HCT116 (cell line): Measurements from ENCODE around the gene ATG16L2. TPM values are rescaled to one million over a fixed set of nuclear protein-coding genes. Genes with fewer than 3 reads are reported as not detected.

Experiments used
- ATAC-seq: fragments of 200-7000 bp; cut with Tn5 transposase; 2 replicates; pipeline ENCODE4 v1.9.1; 2020; ENCODE audit warnings: mild to moderate bottlenecking, moderate library complexity
- BruUV-seq: library from RNA; stranded (reverse); fragments of 400-500 nt; replicated peaks from 2 replicates; lab custom pipeline; 2021; lab: Mats Ljungman, UMichigan
- CTCF ChIA-PET: fragments of 300-600 bp; sonication (Branson Sonifier 250); formaldehyde crosslinking; loops from one replicate; lab custom pipeline; 2021; ENCODE audit warnings: antibody characterized with exemption; lab: Charles Lee
- POLR2A ChIA-PET: fragments of 300-600, 350-600 bp; sonication (Branson Sonifier 250); formaldehyde crosslinking; loops from one replicate; lab custom pipeline; 2021; ENCODE audit warnings: antibody characterized with exemption; lab: Charles Lee
- RAD21 ChIA-PET, 2 experiments: fragments of 300-600 bp; sonication (Branson Sonifier 250); formaldehyde crosslinking; loops; one replicate each; lab custom pipeline; 2023; ENCODE audit warnings: low total read pairs in 2 of 2; ENCODE audit not compliant: uncharacterized antibody in 2 of 2, unreplicated experiment in 2 of 2, low non-redundant PET in 1 of 2; lab: Charles Lee
- DNase-seq: peaks from one replicate; pipeline ENCODE4 v3.0.0-alpha.2; 2010; ENCODE audit warnings: low read depth, low spot score
- H2AFZ ChIP-seq: fragments of 200-600 bp; shearing (Covaris generic), sonication (generic); 2 replicates; pipeline ENCODE4 v1.6.1; 2017; ENCODE audit warnings: low read depth, mixed run types, mixed read lengths, antibody characterized with exemption, low read length; ENCODE audit not compliant: poor library complexity, severe bottlenecking
- H3K27ac ChIP-seq: 2 replicates; pipeline ENCODE4 v1.5.1; 2012; ENCODE audit warnings: low read depth, low read length
- H3K27me3 ChIP-seq: fragments of 200-600 bp; sonication (generic); 2 replicates; pipeline ENCODE4 v1.6.1; 2016; ENCODE audit warnings: mixed run types, low read length, mixed read lengths; ENCODE audit not compliant: insufficient read depth
- H3K36me3 ChIP-seq, 2 experiments: fragments of 200-500 bp in 1 of 2; fragments of 200-600 bp in 1 of 2; sonication (Bioruptor generic) in 1 of 2; sonication (generic) in 1 of 2; 2 replicates each; pipeline versions ENCODE4 v1.5.1 to v1.6.1; 2014 to 2016; ENCODE audit warnings: low read length in 2 of 2, inconsistent platforms in 1 of 2, mixed read lengths in 1 of 2, mixed run types in 1 of 2; ENCODE audit not compliant: insufficient read depth in 2 of 2, control insufficient read depth in 1 of 2
- H3K4me1 ChIP-seq, 2 experiments: fragments of 200-600 bp in 1 of 2; sonication (generic) in 1 of 2; 2 replicates each; pipeline versions ENCODE4 v1.5.1 to v1.6.1; 2012 to 2017; ENCODE audit warnings: low read length in 2 of 2, inconsistent platforms in 1 of 2, mild to moderate bottlenecking in 1 of 2, mixed read lengths in 1 of 2, mixed run types in 1 of 2, moderate library complexity in 1 of 2; ENCODE audit not compliant: insufficient read depth in 2 of 2, control insufficient read depth in 1 of 2
- H3K4me2 ChIP-seq: fragments of 200-600 bp; sonication (generic); 2 replicates; pipeline ENCODE4 v1.6.1; 2017; ENCODE audit warnings: mixed run types, low read length, mixed read lengths
- H3K4me3 ChIP-seq, 2 experiments: fragments of 200-600 bp in 1 of 2; sonication (generic) in 1 of 2; replicated peaks in 1 of 2; 2 replicates each; pipeline ENCODE4 v1.5.1; 2011 to 2016; ENCODE audit warnings: low read length in 2 of 2, control low read depth in 1 of 2, low read depth in 1 of 2, mild to moderate bottlenecking in 1 of 2, mixed read lengths in 1 of 2, mixed run types in 1 of 2
- H3K79me2 ChIP-seq: fragments of 200-600 bp; sonication (generic); 2 replicates; pipeline ENCODE4 v1.6.1; 2017; ENCODE audit warnings: mild to moderate bottlenecking, mixed run types, low read length, moderate library complexity, mixed read lengths; ENCODE audit not compliant: insufficient read depth
- H3K9ac ChIP-seq: fragments of 200-600 bp; sonication (generic); 2 replicates; pipeline ENCODE4 v1.6.1; 2016; ENCODE audit warnings: low read length, mixed read lengths
- H3K9me2 ChIP-seq: fragments of 200-600 bp; sonication (generic), shearing (Covaris generic); 2 replicates; pipeline ENCODE4 v1.6.1; 2017; ENCODE audit warnings: mixed run types, mild to moderate bottlenecking, moderate library complexity; ENCODE audit not compliant: insufficient read depth
- H3K9me3 ChIP-seq, 2 experiments: fragments of 200-500 bp in 1 of 2; fragments of 200-600 bp in 1 of 2; sonication (Bioruptor generic) in 1 of 2; sonication (generic) in 1 of 2; 2 replicates each; pipeline ENCODE4 v1.6.1; 2014 to 2017; ENCODE audit warnings: low read length in 2 of 2, mixed read lengths in 2 of 2, inconsistent platforms in 1 of 2, low read depth in 1 of 2, mild to moderate bottlenecking in 1 of 2, mixed run types in 1 of 2, moderate library complexity in 1 of 2; ENCODE audit not compliant: control insufficient read depth in 1 of 2, insufficient read depth in 1 of 2
- H4K20me1 ChIP-seq: fragments of 200-600 bp; sonication (generic), shearing (Covaris generic); 2 replicates; pipeline ENCODE4 v1.6.1; 2017; ENCODE audit warnings: mixed run types, mild to moderate bottlenecking, moderate library complexity; ENCODE audit not compliant: insufficient read depth
- CBX3 ChIP-seq: IDR thresholded peaks from 2 replicates; pipeline ENCODE4 v1.6.1; 2012; ENCODE audit warnings: low read depth
- CEBPB ChIP-seq: IDR thresholded peaks from 2 replicates; pipeline ENCODE4 v1.6.1; 2012; ENCODE audit warnings: low read depth
- ELF1 ChIP-seq: IDR thresholded peaks from 2 replicates; pipeline ENCODE4 v1.6.1; 2012; ENCODE audit warnings: low read depth, borderline replicate concordance
- EZH2phosphoT487 ChIP-seq: fragments of 200-600 bp; IDR thresholded peaks from 2 replicates; pipeline ENCODE4 v1.6.1; 2018; ENCODE audit warnings: antibody characterized with exemption, borderline replicate concordance
- JUND ChIP-seq: IDR thresholded peaks from 2 replicates; pipeline ENCODE4 v1.6.1; 2012
- POLR2A ChIP-seq: IDR thresholded peaks from 2 replicates; pipeline ENCODE4 v1.7.0; 2011; ENCODE audit warnings: borderline replicate concordance; ENCODE audit not compliant: insufficient read depth, insufficient read length; ENCODE audit errors: extremely low read depth
- POLR2AphosphoS5 ChIP-seq: IDR thresholded peaks from 2 replicates; pipeline ENCODE4 v1.6.1; 2011; ENCODE audit warnings: mild to moderate bottlenecking, low read depth, low read length, moderate library complexity
- RAD21 ChIP-seq: IDR thresholded peaks from 2 replicates; pipeline ENCODE4 v1.6.1; 2012; ENCODE audit warnings: low read depth, mild to moderate bottlenecking
- SRF ChIP-seq: IDR thresholded peaks from 2 replicates; pipeline ENCODE4 v1.6.1; 2012; ENCODE audit warnings: low read depth
- TCF7L2 ChIP-seq: IDR thresholded peaks from 2 replicates; pipeline ENCODE4 v1.7.0; 2011; ENCODE audit warnings: borderline replicate concordance, inconsistent platforms; ENCODE audit not compliant: insufficient read depth, insufficient read length; ENCODE audit errors: extremely low read depth
- YY1 ChIP-seq: IDR thresholded peaks from 2 replicates; pipeline ENCODE4 v1.6.1; 2011; ENCODE audit warnings: low read length, low read depth, moderate library complexity, mild to moderate bottlenecking; ENCODE audit not compliant: insufficient replicate concordance; ENCODE audit errors: extremely low read depth
- ZNF274 ChIP-seq: fragments of 200-500 bp; sonication (Bioruptor generic); IDR thresholded peaks from 2 replicates; pipeline ENCODE4 v1.6.1; 2014; ENCODE audit warnings: mild to moderate bottlenecking, low read depth, low read length, inconsistent platforms
- intact Hi-C: fragments of 100-400 bp; cut with micrococcal nuclease; formaldehyde crosslinking; loops from 2 replicates; pipeline ENCODE4 v1.10.0; 2022
- total RNA-seq: library from RNA; stranded (reverse); gene quantifications from one replicate; pipeline ENCODE4 v1.2.1, GENCODE V29; 2021; ENCODE audit not compliant: unreplicated experiment
- TF ChIP-seq, protein P1 (sequence below): IDR thresholded peaks from 2 replicates; pipeline ENCODE4 v1.6.1; 2012
- TF ChIP-seq, protein P2 (sequence below), 3 experiments: fragments of 200-600 bp in 1 of 3; sonication (generic) in 1 of 3; IDR thresholded peaks in 2 of 3; conservative IDR thresholded peaks in 1 of 3; 2 replicates each; pipeline ENCODE4 v1.5.1; 2012 to 2017; ENCODE audit warnings: low read depth in 2 of 3, low read length in 2 of 3, antibody characterized with exemption in 1 of 3, borderline replicate concordance in 1 of 3, control low read depth in 1 of 3, mild to moderate bottlenecking in 1 of 3, mixed read lengths in 1 of 3, mixed run types in 1 of 3, moderate library complexity in 1 of 3; ENCODE audit not compliant: insufficient read depth in 1 of 3
- TF ChIP-seq, protein P3 (sequence below): IDR thresholded peaks from 2 replicates; pipeline ENCODE4 v1.6.1; 2012; ENCODE audit warnings: low read depth

Gene ATG16L2
- total RNA-seq, 1 experiment from 2014 or later = 15.2 TPM

DNA sequence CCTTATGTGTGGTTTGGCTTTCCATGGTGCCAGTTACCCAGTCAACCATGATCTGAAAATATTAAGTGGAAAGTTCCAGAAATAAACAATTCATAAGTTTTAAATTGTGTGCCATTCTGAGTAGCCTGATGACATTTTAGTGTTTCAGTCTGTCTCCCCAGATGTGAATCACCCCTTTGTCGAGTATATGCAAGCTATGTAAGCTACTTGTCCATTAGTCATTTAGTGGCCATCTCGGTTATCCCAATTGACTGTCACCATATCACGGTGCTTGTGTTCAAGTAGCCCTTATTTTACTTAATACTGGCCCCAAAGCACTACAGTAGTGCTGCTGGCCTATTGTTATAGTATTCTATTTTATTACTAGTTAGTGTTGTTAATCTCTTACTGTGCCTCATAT lies 44.9 kb downstream of the ATG16L2 start:
- no peak overlapping the region for H3K4me2 ChIP-seq
- TF ChIP-seq TCF7L2 (no peak), RAD21 (no peak), CBX3 (no peak), POLR2AphosphoS5 (no peak), POLR2A (no peak), JUND (no peak), ELF1 (no peak), SRF (no peak), YY1 (no peak), CEBPB (no peak), EZH2phosphoT487 (no peak), ZNF274 (no peak)
- TF ChIP-seq, protein P1, sequence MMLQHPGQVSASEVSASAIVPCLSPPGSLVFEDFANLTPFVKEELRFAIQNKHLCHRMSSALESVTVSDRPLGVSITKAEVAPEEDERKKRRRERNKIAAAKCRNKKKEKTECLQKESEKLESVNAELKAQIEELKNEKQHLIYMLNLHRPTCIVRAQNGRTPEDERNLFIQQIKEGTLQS = no peak
- TF ChIP-seq, protein P2, sequence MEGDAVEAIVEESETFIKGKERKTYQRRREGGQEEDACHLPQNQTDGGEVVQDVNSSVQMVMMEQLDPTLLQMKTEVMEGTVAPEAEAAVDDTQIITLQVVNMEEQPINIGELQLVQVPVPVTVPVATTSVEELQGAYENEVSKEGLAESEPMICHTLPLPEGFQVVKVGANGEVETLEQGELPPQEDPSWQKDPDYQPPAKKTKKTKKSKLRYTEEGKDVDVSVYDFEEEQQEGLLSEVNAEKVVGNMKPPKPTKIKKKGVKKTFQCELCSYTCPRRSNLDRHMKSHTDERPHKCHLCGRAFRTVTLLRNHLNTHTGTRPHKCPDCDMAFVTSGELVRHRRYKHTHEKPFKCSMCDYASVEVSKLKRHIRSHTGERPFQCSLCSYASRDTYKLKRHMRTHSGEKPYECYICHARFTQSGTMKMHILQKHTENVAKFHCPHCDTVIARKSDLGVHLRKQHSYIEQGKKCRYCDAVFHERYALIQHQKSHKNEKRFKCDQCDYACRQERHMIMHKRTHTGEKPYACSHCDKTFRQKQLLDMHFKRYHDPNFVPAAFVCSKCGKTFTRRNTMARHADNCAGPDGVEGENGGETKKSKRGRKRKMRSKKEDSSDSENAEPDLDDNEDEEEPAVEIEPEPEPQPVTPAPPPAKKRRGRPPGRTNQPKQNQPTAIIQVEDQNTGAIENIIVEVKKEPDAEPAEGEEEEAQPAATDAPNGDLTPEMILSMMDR (IDR thresholded peaks at IDR 0.05 in 2 of 3, conservative IDR thresholded peaks at IDR 0.05 in 1 of 3; ENCODE audit: borderline replicate concordance in 1 of 3, insufficient read depth in 1 of 3, low read depth in 2 of 3, low read length in 2 of 3) = no peak
- TF ChIP-seq, protein P3, sequence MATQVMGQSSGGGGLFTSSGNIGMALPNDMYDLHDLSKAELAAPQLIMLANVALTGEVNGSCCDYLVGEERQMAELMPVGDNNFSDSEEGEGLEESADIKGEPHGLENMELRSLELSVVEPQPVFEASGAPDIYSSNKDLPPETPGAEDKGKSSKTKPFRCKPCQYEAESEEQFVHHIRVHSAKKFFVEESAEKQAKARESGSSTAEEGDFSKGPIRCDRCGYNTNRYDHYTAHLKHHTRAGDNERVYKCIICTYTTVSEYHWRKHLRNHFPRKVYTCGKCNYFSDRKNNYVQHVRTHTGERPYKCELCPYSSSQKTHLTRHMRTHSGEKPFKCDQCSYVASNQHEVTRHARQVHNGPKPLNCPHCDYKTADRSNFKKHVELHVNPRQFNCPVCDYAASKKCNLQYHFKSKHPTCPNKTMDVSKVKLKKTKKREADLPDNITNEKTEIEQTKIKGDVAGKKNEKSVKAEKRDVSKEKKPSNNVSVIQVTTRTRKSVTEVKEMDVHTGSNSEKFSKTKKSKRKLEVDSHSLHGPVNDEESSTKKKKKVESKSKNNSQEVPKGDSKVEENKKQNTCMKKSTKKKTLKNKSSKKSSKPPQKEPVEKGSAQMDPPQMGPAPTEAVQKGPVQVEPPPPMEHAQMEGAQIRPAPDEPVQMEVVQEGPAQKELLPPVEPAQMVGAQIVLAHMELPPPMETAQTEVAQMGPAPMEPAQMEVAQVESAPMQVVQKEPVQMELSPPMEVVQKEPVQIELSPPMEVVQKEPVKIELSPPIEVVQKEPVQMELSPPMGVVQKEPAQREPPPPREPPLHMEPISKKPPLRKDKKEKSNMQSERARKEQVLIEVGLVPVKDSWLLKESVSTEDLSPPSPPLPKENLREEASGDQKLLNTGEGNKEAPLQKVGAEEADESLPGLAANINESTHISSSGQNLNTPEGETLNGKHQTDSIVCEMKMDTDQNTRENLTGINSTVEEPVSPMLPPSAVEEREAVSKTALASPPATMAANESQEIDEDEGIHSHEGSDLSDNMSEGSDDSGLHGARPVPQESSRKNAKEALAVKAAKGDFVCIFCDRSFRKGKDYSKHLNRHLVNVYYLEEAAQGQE = no peak

More for the DNA sequence above, 44.9 kb downstream of the ATG16L2 start:
- ChIA-PET CTCF (no interaction called here), POLR2A (no interaction called here), RAD21 (no interaction called here)
- H3K27me3 ChIP-seq = no peaks in the 10 kb centered on the region
- H3K4me1 ChIP-seq = no peaks in the 10 kb centered on the region
- H3K27ac ChIP-seq = no peak overlapping the region
- H3K79me2 ChIP-seq = no peaks in the 10 kb centered on the region
- no peak for DNase-seq
- no peak for ATAC-seq
- no peak overlapping the region for H3K4me3 ChIP-seq
- H3K36me3 ChIP-seq = no peaks in the 10 kb centered on the region
- H3K9me3 ChIP-seq = no peaks in the 10 kb centered on the region
- no peak overlapping the region for H3K9ac ChIP-seq
- no peak overlapping the region for H2AFZ ChIP-seq
- no TSS peak for BruUV-seq
- no peaks in the 10 kb centered on the region for H4K20me1 ChIP-seq
- H3K9me2 ChIP-seq = no peaks in the 10 kb centered on the region
- intact Hi-C loops = no loop called here
